ENCODE data around the gene CTNNA1.

- TF ChIP-seq POLR2A (IDR thresholded peaks at IDR 0.05) = no peak
- TF ChIP-seq, protein P1, sequence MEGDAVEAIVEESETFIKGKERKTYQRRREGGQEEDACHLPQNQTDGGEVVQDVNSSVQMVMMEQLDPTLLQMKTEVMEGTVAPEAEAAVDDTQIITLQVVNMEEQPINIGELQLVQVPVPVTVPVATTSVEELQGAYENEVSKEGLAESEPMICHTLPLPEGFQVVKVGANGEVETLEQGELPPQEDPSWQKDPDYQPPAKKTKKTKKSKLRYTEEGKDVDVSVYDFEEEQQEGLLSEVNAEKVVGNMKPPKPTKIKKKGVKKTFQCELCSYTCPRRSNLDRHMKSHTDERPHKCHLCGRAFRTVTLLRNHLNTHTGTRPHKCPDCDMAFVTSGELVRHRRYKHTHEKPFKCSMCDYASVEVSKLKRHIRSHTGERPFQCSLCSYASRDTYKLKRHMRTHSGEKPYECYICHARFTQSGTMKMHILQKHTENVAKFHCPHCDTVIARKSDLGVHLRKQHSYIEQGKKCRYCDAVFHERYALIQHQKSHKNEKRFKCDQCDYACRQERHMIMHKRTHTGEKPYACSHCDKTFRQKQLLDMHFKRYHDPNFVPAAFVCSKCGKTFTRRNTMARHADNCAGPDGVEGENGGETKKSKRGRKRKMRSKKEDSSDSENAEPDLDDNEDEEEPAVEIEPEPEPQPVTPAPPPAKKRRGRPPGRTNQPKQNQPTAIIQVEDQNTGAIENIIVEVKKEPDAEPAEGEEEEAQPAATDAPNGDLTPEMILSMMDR (IDR thresholded peaks at IDR 0.05) = no peak
Measured at GRCh38 chr5:138927979-138928378, 174.8 kb downstream of the CTNNA1 start.

All from right lobe of liver (tissue), 4 donors.